Measurements from ENCODE around the gene HS6ST1.

HS6ST1 gene

GRCh38 chr2:128219891-128220290, 98.8 kb downstream of the HS6ST1 start:
- no peak for DNase-seq
- Mint-ChIP-seq H3K27me3 (ENCODE audit: low read depth, poor library complexity) (peaks cover 4% of the 10 kb centered on the region), H3K9me3 (no peaks in the 10 kb centered on the region), H3K36me3 (ENCODE audit: low read depth) (no peaks in the 10 kb centered on the region), H3K4me1 (no peaks in the 10 kb centered on the region), H3K27ac (no peak overlapping the region), H3K4me3 (no peak overlapping the region)
- no peak for TF ChIP-seq CTCF (IDR thresholded peaks at IDR 0.05)

- H3K4me1 Mint-ChIP-seq = no peaks in the 10 kb centered on the region
- H3K9me3 Mint-ChIP-seq = peaks cover 5% of the 10 kb centered on the region
- H3K27ac Mint-ChIP-seq = no peak overlapping the region
- H3K36me3 Mint-ChIP-seq (ENCODE audit: low read depth) = no peaks in the 10 kb centered on the region
- no peak for TF ChIP-seq CTCF (IDR thresholded peaks at IDR 0.05)
- DNase-seq = no peak
- peaks cover 9% of the 10 kb centered on the region for H3K27me3 Mint-ChIP-seq (ENCODE audit: low read depth, poor library complexity)
- no peak overlapping the region for H3K4me3 Mint-ChIP-seq
Measured at GRCh38 chr2:128217671-128218070, 101.0 kb downstream of the HS6ST1 start.

- Mint-ChIP-seq H3K36me3 (ENCODE audit: low read depth) (no peaks in the 10 kb centered on the region), H3K9me3 (peaks cover 7% of the 10 kb centered on the region), H3K4me3 (no peak overlapping the region), H3K27ac (no peak overlapping the region), H3K4me1 (no peaks in the 10 kb centered on the region), H3K27me3 (ENCODE audit: low read depth, poor library complexity) (peaks cover 5% of the 10 kb centered on the region)
- no peak for DNase-seq
- no peak for TF ChIP-seq CTCF (IDR thresholded peaks at IDR 0.05)
Measured at GRCh38 chr2:128215897-128216642, 102.6 kb downstream of the HS6ST1 start.

Measured in nephron progenitor cell (in vitro differentiated cells).